ENCODE measurements around the gene ZNF784.
A peak's percentile ranks its signal among the peaks of the same experiment; 100 is the strongest.

Gene ZNF784, protein sequence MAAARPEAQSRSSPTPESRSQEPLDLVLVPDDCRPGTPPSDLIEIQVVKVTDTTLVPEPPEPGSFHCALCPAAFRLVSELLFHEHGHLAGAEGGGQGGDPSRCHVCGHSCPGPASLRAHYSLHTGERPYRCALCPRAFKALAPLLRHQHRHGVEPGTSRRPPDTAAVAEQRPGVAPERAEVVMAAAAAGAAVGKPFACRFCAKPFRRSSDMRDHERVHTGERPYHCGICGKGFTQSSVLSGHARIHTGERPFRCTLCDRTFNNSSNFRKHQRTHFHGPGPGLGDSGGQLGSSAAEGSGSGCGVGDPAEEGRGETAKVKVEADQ

DNA sequence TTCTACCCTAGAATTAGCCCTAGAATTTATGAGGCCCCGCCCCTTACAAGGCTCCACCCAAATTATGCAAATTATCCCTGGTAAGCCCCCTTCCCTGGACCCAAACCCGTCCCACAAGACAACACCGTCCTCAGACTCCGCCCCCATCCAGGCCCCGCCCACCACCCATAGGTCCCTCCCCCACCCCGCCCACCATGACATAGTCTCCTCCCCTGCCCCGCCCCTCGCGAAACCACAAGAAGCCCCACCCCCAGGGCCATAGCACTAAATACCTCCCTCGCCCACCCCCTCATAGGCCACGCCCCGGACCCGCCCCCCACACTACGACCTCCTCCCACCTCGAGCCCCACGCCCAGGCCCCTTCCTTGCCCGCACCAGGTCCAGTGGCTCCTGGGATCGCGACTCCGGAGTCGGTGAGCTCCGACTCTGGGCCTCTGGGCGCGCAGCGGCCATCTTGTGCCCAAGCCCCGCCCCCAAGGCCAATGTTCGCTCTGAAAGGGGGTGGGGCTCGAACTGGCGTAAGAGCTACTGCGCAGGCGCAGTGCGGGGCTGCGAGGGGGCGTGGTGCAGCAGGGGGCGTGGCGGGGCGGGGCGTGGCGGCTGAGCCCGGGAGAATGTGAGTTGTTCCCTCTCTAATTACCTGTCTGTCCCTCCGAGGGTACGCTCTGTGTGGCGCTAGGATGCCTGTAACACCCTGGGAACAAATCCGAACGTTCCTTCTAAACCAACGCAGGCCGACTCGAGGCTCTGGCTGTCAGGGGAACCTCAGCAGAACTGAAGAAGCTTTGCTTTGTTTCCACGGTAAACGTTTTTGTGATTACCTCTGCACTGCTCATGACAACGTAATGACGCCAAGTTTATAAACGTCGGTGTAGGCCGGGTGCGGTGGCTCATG is at the start of gene ZNF784:
Gene ZNF784, minus strand, starts transcription at position 458 of the 895 bp plus-strand sequence. Its CDS starts 5 bp downstream, at position 453.
- DNase-seq: peak in 55 of 56 donors; percentile 64 to 97 (median 90)

DNA sequence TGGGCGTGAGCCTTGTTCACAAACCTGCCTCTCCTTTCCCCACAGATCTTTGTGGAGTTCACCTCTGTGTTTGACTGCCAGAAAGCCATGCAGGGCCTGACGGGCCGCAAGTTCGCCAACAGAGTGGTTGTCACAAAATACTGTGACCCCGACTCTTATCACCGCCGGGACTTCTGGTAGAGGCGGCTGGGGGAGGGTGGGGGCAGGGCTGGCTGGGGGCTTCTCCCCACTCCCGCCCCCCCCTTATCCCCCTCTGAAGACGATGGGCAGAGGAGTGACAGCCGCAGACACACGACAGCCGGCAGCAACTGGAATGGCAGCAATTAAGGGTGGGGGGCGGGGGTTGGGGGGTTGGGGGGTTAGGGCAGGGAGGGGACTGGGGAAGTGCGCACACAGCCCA is 49.5 kb upstream of the ZNF784 start:
- no peak for DNase-seq

DNA sequence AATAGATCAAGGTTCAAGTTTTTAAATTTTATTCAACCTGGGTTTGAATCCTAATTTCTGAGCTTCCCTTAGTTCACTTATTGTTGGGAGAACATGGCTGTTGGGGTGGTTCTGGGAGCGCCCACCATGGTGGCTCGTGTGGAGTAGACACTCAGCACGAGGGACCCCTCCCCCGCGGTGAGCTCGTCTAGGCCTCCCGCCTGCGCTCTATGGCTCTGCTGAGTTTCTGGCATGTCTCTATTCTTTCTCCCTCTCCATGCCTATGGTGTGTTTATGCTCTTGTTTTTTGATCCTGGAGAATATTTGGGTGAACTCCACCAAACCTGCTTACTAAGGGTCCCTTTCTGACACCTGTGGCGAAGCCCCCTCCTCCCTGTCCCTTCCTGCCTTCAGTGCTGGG is 49.1 kb upstream of the ZNF784 start:
- DNase-seq: no peak

DNA sequence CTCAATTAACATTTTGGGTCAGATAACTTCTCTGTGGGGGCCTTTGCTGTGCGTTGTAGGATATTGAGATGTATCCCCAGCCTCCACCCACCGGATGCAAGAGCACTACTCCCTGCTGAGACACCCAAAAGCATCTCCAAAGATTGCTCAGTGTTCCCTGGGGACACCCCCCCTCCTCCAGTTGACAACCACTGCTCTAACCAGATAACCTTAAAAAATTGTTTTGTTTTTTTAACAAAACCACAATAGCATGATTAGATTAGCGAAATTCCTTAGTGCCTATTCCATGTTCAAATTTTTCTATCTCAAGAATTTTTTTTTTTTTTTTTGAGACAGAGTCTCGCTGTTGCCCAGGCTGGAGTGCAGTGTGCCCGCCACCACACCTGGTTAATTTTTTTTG is 48.1 kb upstream of the ZNF784 start:
- no peak for DNase-seq

DNA sequence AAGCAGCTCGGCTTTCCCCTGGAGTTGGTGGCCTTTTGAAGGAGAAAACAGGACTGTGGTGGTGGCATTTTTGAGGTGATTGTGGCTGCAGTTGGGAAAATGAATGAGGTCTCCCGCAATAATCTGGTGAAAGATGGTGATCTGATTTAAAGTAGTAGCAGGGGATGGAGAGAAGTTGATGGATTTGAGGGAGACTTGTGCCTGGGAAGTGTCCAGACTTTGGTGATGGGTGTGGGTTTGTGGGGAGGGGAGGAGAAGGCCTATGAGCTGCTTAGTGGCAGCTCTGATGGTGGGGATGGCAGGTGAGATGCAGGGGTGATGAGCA is 46.6 kb upstream of the ZNF784 start:
- no peak for DNase-seq

DNA sequence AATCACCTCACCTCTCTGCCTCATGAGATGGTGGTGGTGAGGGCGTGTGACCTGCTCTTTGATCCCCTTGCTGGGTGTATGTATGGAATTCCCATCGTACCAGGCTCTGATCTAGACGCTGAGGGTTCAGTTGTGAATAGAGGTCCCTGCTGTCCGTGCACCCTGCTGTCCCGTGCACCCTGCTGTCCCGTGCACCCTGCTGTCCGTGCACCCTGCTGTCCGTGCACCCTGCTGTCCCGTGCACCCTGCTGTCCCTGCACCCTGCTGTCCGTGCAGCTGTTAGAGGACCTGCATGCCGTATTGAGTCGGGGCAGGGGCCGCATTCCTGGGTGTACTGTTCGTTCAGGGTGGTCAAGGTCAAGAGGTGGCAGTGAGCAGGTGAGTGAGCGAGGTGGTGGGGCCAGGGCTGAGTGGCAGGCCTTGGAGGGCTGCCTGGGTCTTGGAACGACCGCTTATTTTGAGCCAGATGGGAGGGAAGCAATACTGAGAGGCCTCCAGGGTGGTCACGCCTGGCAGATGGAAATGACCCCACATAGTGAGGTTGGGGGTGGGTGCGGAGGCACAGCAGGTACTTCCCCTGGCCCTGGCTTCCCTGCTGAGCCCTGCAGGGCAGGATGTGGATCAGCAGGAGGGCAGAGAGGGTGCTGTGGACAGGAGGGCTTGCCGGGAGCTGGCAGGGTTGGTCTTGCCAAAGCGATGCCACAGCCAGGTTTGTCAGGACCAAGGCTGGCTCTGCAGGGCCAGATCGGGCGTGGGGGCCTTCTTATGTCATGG is 46.1 kb upstream of the ZNF784 start:
- DNase-seq: peak in 27 of 56 donors; percentile 2 to 72 (median 17)

DNA sequence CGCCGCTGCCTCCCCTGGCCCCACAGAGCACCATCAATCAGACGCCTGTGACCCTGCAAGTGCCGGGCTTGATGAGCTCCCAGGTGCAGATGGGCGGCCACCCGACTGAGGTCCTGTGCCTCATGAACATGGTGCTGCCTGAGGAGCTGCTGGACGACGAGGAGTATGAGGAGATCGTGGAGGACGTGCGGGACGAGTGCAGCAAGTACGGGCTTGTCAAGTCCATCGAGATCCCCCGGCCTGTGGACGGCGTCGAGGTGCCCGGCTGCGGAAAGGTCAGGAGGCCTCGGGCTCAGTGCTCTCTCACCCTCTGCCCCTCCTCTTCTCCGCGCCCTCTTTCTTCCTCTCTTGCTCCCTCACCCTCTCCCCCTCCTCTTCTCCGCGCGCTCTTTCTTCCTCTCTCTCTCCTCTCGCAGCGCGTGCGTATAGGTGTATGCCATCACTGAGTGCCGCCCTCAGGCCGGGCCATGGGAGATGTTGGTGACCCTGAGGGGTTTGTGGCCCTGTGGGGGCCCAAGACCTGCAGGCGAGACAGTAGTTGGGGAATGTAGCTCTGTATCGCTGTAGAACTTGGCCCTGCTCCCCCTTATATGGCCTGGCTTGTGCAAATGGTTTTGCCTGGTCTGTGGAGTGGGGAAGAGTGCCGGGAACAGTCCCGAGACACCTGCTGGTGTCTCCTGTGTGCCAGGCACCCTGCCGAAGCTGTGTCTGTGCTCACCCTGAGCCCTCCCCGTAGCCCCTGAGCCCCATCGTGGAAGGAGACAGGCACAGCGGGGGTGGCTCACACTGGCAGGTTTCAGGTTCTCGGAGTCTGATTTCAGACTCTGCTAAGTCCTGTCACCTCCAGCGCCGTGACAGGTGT is 45.3 kb upstream of the ZNF784 start:
- peak in 23 of 56 donors; percentile 8 to 72 (median 36) for DNase-seq

DNA sequence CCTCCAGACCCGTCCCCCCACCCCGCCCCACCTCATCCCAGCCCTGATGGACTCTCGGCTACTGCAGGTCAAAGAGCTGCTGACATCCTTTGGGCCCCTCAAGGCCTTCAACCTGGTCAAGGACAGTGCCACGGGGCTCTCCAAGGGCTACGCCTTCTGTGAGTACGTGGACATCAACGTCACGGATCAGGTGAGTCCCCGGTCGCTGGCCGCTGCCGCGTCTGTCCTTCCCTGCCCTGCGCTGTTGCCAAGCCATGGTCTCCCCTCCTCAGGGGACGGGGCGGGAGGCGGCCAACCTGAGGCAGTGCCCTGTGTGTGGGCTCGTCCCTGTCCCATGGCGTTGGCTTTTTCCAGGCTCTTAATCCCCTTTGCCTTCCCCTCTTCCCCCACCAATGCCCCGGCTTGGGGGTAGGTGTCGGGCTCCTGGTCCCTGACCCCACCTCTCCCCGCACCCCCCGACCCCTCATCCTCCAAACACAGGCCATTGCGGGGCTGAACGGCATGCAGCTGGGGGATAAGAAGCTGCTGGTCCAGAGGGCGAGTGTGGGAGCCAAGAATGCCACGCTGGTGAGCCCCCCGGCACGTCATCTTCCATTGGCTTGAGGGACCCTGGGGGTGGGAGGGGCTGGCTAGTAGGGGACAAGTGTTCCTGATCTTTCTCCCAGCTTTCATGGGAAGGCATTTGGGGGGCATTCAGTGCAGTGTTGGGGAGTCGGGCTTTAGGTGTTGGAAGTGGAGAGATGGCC is 44.4 kb upstream of the ZNF784 start:
- DNase-seq: no peak

DNA sequence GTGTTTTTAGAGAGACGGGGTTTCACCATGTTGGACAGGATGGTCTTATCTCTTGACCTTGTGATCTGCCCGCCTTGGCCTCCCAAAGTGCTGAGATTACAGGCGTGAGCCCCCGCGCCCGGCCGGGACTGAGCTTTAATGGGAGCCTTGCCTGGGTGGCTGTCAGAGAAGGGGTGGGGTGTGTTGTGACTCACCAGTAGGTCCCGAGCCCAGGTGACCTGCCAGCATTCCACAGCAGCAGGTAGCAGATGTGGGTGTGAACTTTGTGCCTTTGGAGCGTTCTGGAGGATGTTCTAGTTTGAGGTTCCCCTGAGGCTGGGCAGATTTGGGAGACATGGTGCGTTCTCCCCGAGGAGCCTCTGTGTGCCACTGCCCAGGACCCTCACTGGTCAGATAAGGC is 43.6 kb upstream of the ZNF784 start:
- peak in 24 of 56 donors; percentile 4 to 71 (median 27) for DNase-seq

DNA sequence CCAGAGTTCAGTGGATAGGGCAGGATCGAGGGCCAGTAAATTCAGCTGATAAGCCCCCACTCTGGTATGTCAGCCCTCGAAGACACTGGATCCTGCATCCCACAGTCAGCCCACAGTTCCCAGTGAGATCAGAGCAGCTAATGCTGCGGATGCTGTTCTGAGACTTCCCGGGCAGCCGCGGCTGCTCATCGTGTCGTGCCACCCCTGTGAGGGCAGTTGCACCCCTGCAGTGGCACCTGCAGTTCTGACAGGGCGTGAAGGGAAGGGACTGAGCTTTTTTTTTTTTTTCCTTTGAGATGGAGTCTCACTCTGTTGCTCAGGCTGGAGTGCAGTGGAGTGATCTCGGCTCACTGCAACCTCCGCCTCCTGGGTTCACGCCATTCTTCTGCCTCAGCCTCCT is 43.1 kb upstream of the ZNF784 start:
- DNase-seq: no peak

DNA sequence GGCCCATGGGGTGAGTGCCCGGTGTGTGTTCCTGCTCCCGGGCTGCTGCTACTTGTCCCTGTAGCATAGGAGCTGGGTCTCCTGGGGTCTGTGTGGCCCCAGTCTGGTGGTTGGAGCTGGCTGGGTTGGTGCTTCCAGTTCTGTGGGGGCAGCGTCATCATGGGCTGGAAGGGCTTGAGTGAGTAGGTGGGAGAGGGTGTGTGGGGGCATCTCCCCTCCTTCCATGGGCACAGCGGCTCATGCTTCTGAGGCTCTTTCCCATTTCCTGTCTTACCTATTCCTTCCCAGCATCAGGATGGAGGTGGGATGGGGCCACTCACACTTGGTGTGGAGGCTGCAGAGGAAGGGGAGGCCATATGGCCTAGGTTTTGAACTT is 42.6 kb upstream of the ZNF784 start:
- no peak for DNase-seq

DNA sequence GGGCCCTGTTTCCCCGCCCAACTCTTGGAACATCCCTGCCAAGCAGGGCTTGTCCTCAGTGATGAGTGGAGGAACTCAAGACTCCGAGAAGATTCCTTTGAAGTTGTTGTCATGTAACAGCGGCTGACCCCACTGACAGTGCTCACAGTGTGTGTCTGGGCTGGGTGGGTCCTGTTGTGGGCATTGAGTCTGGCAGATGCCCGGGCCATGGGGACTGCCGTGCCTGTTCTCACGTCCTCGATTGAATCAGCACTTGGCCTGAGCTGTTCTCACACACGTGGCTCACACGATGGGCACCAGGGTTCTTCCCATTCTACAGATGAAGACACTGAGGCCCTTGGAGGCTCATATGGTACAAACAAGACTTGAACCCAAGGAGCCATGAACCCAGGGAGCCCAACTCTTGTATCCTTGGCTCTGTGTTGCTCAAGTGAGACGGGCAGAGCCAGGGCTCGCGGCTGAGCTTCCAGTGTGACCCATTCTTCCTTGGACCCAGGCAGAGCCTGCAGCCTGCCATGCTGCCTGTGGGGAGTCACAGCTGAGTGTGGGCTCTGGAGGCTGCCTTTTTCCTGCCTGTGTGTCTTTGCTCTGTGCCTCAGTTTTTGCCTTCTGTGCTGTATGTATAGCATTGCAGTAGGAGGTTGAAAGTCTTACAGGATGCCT is 42.1 kb upstream of the ZNF784 start:
- DNase-seq: no peak

DNA sequence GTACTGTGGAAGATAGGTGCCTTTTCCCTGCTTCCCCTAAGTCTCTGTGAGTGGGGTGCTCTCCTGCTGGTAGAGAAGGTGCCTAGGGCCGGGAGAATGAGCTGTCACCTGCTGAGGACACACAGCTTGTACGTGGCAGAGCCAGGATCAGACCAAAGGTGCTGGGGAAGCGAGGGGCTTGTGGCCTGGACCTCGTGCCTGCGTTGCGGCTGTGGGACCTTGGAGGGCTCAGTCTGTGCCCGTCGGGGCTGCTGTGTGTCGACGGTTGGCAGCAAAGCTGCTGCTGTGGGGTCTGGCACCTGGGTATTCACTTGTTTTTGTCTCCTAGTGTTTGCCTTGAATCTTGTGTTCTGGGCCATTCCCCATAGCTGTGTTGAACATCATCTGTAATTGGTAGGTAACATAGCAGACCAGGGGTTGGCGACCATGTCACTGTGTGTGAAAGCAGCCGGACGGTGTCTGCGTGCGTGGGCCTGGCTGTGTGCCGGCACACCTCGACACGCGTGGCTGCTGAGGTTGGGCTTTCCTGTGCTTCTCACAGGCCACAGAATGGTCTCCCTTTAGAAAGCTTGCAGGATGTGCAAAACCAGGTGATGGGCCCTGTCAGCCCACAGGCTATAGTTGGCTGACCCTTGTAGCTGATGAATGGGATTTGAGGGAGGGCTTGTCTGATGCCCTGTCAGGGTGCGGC is 39.6 kb upstream of the ZNF784 start:
- no peak for DNase-seq

DNA sequence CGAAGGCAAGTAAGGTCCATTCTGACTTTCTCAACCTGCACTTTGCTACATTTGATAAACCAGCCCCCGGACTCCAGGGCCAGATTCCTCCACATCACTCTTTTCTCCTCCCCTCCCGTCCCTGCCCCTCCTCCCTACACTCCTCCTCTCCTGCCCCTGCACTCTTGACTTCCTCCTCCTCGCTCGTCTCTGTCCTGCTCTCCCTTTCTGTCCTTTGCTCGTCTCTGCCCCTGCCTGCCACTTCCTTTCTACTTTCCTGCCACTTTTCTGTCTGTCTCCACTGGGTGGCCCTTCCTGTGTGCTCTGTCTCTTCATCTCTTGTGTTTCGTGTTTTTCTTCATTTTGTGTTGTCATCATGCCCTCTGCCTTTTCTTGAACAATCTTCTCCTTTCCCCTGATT is 37.5 kb upstream of the ZNF784 start:
- DNase-seq: no peak

DNA sequence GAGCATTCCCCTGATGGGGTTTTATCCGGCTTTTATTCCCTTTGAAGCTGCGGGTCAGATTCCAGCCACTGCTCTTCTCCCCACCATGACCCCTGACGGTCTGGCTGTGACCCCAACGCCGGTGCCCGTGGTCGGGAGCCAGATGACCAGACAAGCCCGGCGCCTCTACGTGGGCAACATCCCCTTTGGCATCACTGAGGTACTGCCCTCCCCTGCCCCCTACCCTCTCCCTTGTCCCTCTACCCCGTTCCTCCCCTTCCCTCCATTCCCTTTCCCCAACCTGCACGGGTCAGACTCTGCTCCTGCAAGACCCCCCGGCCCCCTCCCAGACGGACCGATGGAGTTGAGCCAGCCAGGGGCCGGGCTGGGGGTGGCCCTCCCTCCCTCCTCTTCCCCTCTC is 36.6 kb upstream of the ZNF784 start:
- DNase-seq: no peak

DNA sequence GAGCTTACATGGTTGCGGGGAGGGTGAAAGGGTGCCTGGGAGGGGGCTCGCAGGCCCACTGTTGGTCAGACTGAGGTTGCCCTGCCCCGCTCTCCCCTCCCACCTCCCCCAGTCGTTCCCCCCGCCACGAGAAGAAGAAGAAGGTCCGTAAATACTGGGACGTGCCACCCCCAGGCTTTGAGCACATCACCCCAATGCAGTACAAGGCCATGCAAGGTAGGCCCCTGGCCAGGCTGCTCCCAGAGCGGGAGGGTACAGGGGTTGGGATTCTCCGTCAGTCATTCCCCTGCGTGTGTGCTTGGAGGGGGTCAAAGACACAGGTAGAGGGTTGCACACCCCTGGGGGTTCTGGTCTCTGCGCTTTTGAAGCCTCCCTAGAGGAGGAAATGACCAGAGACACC is 36.0 kb upstream of the ZNF784 start:
- no peak for DNase-seq

DNA sequence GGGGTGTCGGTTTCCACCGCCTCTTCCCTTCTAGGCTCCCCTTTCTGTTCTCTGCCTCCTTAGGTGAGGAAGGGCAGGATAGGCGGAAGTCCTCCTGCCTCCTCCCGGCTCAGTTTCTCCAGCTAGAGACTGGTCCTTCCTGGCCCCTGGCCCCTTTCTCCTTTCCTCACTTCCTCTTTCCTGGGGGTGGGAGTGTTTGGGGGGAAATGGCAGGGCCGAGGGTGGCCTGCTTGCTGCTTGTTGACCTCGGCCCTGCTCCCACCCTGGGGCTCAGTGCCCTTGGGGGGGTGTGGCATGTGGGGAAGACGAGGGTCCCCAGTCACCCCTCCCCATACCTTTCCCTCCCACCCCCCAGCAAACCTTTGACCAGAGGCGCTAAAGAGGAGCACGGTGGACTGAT is 35.5 kb upstream of the ZNF784 start:
- no peak for DNase-seq

DNA sequence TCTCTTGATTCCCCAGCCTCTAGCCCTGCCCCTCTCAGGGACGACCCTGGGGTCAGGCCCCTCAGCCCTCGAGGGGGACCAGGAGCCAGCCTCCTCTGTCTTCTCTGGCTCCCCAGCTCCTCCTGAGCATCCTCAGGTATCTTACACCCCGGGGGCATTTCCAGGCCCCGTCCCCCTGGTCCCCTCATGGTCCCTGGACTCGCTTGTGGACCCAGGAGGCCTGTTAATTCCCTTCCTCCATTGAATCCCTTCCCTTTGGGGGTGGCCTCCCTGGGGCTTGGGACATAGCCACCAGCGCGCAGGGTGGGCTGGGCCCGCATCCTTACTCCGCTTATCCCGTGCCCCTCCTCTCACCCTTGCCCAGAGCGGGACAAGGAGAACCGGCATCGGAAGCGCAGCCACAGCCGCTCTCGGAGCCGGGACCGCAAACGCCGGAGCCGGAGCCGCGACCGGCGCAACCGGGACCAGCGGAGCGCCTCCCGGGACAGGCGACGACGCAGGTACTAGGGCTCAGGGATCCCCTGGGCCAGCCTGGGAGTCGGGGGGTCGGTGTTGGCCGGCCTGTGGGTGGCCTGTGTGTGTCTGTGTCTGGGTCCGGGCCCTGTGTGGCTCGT is 34.6 kb upstream of the ZNF784 start:
- DNase-seq: no peak
